ENCODE data around the gene RBBP7. TPM values are rescaled to one million over a fixed set of nuclear protein-coding genes. Genes with fewer than 3 reads are reported as not detected.

RBBP7 gene
- total and polyA plus RNA-seq, 8 donors, result 60.9 to 152 (median 109) TPM

GRCh38 chrX:16797841-16798240, 72.3 kb downstream of the RBBP7 start:
- no peak for TF ChIP-seq POLR2AphosphoS5 (IDR thresholded peaks at IDR 0.05)
- TF ChIP-seq POLR2A (IDR thresholded peaks at IDR 0.05), result no peak
- TF ChIP-seq, protein P1, sequence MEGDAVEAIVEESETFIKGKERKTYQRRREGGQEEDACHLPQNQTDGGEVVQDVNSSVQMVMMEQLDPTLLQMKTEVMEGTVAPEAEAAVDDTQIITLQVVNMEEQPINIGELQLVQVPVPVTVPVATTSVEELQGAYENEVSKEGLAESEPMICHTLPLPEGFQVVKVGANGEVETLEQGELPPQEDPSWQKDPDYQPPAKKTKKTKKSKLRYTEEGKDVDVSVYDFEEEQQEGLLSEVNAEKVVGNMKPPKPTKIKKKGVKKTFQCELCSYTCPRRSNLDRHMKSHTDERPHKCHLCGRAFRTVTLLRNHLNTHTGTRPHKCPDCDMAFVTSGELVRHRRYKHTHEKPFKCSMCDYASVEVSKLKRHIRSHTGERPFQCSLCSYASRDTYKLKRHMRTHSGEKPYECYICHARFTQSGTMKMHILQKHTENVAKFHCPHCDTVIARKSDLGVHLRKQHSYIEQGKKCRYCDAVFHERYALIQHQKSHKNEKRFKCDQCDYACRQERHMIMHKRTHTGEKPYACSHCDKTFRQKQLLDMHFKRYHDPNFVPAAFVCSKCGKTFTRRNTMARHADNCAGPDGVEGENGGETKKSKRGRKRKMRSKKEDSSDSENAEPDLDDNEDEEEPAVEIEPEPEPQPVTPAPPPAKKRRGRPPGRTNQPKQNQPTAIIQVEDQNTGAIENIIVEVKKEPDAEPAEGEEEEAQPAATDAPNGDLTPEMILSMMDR (IDR thresholded peaks at IDR 0.05), result no peak
- no peak for TF ChIP-seq EP300 (IDR thresholded peaks at IDR 0.05)
- Histone ChIP-seq H3K27ac (no peak overlapping the region), H3K4me1 (no peaks in the 10 kb centered on the region), H3K4me3 (no peak overlapping the region), H3K27me3 (no peaks in the 10 kb centered on the region), H3K36me3 (peaks cover 0 to 49% (median 22%) of the 10 kb centered on the region in 4 donors), H3K9me3 (no peaks in the 10 kb centered on the region)
- intact Hi-C loops (cut with DNase I; ENCODE audit: low total_unique reads), result no loop called here
- 79 to 85% (median 84%) methylated on average over 4 of the region's 4 CpGs for WGBS, 5 donors
- DNase-seq, result no peak

DNA sequence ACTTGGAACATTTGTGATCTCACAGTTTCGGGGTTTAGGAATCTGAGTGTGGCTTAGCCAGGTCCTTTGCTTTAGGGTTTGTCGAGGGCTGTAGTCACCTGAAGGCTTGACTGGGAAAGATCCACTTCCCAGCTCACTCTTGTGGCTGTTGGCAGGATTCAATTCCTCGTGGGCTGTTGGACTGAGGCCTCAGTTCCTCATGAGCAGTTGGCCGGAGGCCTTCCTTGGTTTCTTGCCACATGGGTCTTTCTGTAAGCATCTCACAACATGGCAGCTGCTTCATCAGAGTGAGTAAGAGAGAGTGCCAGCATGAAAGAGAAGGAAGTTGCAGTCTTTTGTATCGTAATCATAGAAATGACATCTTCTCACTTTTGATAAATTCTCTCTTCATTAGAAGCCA, 72.8 kb downstream of the RBBP7 start:
- 66 to 93% (median 80%) methylated on average over 5 of the region's 5 CpGs for WGBS, 5 donors
- Histone ChIP-seq H3K4me1 (no peaks in the 10 kb centered on the region), H3K27ac (no peak overlapping the region), H3K36me3 (peaks cover 0 to 46% (median 21%) of the 10 kb centered on the region in 4 donors), H3K9me3 (no peaks in the 10 kb centered on the region), H3K27me3 (no peaks in the 10 kb centered on the region), H3K4me3 (no peak overlapping the region)
- intact Hi-C loops (cut with DNase I; ENCODE audit: low total_unique reads), result no loop called here
- TF ChIP-seq, protein P1 (IDR thresholded peaks at IDR 0.05), result no peak
- no peak for TF ChIP-seq POLR2A (IDR thresholded peaks at IDR 0.05)
- no peak for TF ChIP-seq EP300 (IDR thresholded peaks at IDR 0.05)
- no peak for TF ChIP-seq POLR2AphosphoS5 (IDR thresholded peaks at IDR 0.05)
- no peak for DNase-seq

DNA sequence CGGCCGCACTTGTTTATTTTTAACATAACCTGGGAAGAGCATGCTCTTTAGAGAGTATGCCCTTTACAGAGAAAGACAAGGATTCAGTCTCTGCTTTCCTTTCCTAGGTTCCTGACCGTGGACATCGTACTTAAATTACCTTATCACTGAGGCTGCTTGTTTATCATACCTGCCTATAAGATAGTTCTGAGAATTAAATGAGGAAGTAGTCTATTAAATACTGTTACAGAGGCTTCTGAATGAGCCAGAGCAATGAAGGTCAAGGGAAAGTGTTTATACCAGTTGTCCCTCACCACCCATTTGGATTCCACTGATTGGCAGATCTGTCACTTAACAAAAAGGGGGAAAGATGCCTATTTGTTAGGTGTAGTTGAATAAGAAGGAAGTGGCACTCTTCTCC, 73.9 kb downstream of the RBBP7 start:
- TF ChIP-seq, protein P1 (IDR thresholded peaks at IDR 0.05), result no peak
- no peak for TF ChIP-seq POLR2A (IDR thresholded peaks at IDR 0.05)
- TF ChIP-seq EP300 (IDR thresholded peaks at IDR 0.05), result no peak
- TF ChIP-seq POLR2AphosphoS5 (IDR thresholded peaks at IDR 0.05), result no peak
- WGBS, 5 donors, result 60 to 89% (median 73%) methylated on average over 2 to 4 of the region's 4 CpGs
- intact Hi-C loops (cut with DNase I; ENCODE audit: low total_unique reads), result no loop called here
- no peaks in the 10 kb centered on the region for H3K9me3 ChIP-seq
- peaks cover 0 to 51% (median 25%) of the 10 kb centered on the region in 4 donors for H3K36me3 ChIP-seq
- DNase-seq, result no peak
- H3K27ac ChIP-seq, result no peak overlapping the region
- no peaks in the 10 kb centered on the region for H3K27me3 ChIP-seq
- no peak overlapping the region for H3K4me3 ChIP-seq
- no peaks in the 10 kb centered on the region for H3K4me1 ChIP-seq

Small RNAs within 50 kb of the gene (small RNA-seq; reads per million reads assigned to genes)
- gene RF00019 (0 reads per million in 4 donors), gene RNU4-6P (0 reads per million in 4 donors), gene RPL12P49 (0 reads per million in 4 donors)

Other genes starting within 250 kb of the RBBP7 start
- not detected for gene S100G, start 220.2 kb downstream of the RBBP7 start, total RNA-seq
- gene S100G, start 220.2 kb downstream of the RBBP7 start, polyA plus RNA-seq, result not detected
- 10 to 100 TPM in 3 of 5 donors, 1 to 10 TPM in 2; 2.3 to 34.3 (median 12.5) TPM for gene CTPS2, start 157.7 kb downstream of the RBBP7 start, total RNA-seq
- 10 to 100 TPM in 1 of 3 donors, 1 to 10 TPM in 2; 5.8 to 13.2 (median 8.1) TPM for gene CTPS2, start 157.7 kb downstream of the RBBP7 start, polyA plus RNA-seq
- gene SYAP1, start 150.8 kb downstream of the RBBP7 start, total RNA-seq, result 10 to 100 TPM; 20.1 to 43.2 (median 37.6) TPM
- 10 to 100 TPM in 2 of 3 donors, 1 to 10 TPM in 1; 9.8 to 16.5 (median 15.6) TPM for gene SYAP1, start 150.8 kb downstream of the RBBP7 start, polyA plus RNA-seq
- gene TXLNG, start 83.9 kb downstream of the RBBP7 start, total RNA-seq, result 10 to 100 TPM in 4 of 5 donors, 1 to 10 TPM in 1; 8.7 to 25.7 (median 11.4) TPM
- 1 to 10 TPM; 4.6 to 8.9 (median 7.0) TPM for gene TXLNG, start 83.9 kb downstream of the RBBP7 start, polyA plus RNA-seq
- gene REPS2, start 76.3 kb upstream of the RBBP7 start, total RNA-seq, result 100 to 1,000 TPM in 1 of 5 donors, 10 to 100 TPM in 2, 1 to 10 TPM in 2; 6.1 to 281 (median 22.5) TPM
- 10 to 100 TPM in 1 of 3 donors, 1 to 10 TPM in 2; 7.0 to 11.3 (median 7.3) TPM for gene REPS2, start 76.3 kb upstream of the RBBP7 start, polyA plus RNA-seq

Data from stomach (tissue), 9 donors.